Astrocyte of the spinal cord (primary cell): ENCODE measurements around the gene CST7.
"Not testable (repeated sequence)": the region's sequence is repeated elsewhere in the genome, so short reads cannot be mapped to it uniquely, and the experiment has no call there.

Experiments
- DNase-seq: peaks from one replicate; pipeline ENCODE4 v3.0.0; 2011; ENCODE audit warnings: low read depth, low spot score
- H3K4me3 ChIP-seq: 2 replicates; pipeline ENCODE4 v1.5.1; 2011; ENCODE audit warnings: low read depth, mild to moderate bottlenecking, low read length, moderate library complexity
- CTCF ChIP-seq: IDR thresholded peaks from 2 replicates; pipeline ENCODE4 v1.5.1; 2012; ENCODE audit warnings: low read depth, mild to moderate bottlenecking, low read length, inconsistent platforms
- in situ Hi-C: cut with HindIII; loops from 2 replicates; pipeline ENCODE4 v1.10.0; 2017; ENCODE audit warnings: low sequenced_read_pairs

The CST7 gene

GRCh38 chr20:24916412-24916811, 32.7 kb upstream of the CST7 start:
- no peak for TF ChIP-seq CTCF
- no peak overlapping the region for H3K4me3 ChIP-seq
- in situ Hi-C loops = no loop called here
- no peak for DNase-seq

- no peak for DNase-seq
- TF ChIP-seq CTCF = no peak
- in situ Hi-C loops = no loop called here
- H3K4me3 ChIP-seq = no peak overlapping the region
Observed at GRCh38 chr20:24917056-24917455, 32.0 kb upstream of the CST7 start.

GRCh38 chr20:24917797-24918578, 31.1 kb upstream of the CST7 start:
- peak; percentile 65 for DNase-seq
- peak; percentile 87 for TF ChIP-seq CTCF
- in situ Hi-C loops = no loop called here
- no peak overlapping the region for H3K4me3 ChIP-seq

- in situ Hi-C loops = no loop called here
- no peak for TF ChIP-seq CTCF
- DNase-seq = no peak
- no peak overlapping the region for H3K4me3 ChIP-seq
Observed at GRCh38 chr20:24918579-24919566, 30.2 kb upstream of the CST7 start.

GRCh38 chr20:24919665-24920064, 29.4 kb upstream of the CST7 start:
- DNase-seq, in situ Hi-C loops, H3K4me3 ChIP-seq: not testable (repeated sequence)

GRCh38 chr20:24920706-24921105, 28.4 kb upstream of the CST7 start:
- DNase-seq, in situ Hi-C loops, H3K4me3 ChIP-seq: not testable (repeated sequence)

GRCh38 chr20:24929259-24929658, 19.8 kb upstream of the CST7 start:
- in situ Hi-C loops = not testable (repeated sequence)

GRCh38 chr20:24929867-24930723, 19.0 kb upstream of the CST7 start:
- H3K4me3 ChIP-seq, DNase-seq, in situ Hi-C loops: not testable (repeated sequence)

More at GRCh38 chr20:24929259-24929658, 19.8 kb upstream of the CST7 start:
- not testable (repeated sequence) for DNase-seq, H3K4me3 ChIP-seq
